RWPE2 (cell line): Measurements from ENCODE around the gene TRAPPC3.
A peak's percentile ranks its signal among the peaks of the same experiment; 100 is the strongest.
"Not testable (repeated sequence)": the region's sequence is repeated elsewhere in the genome, so short reads cannot be mapped to it uniquely, and the experiment has no call there.

Experiments
- ATAC-seq: fragments of 200-7000 bp; cut with Tn5 transposase; 3 replicates; pipeline ENCODE4 v1.9.1; 2021; ENCODE audit warnings: low read depth
- DNase-seq: peaks from one replicate; pipeline ENCODE4 v3.0.0-alpha.2; 2020; ENCODE audit warnings: low spot score
- H3K27ac ChIP-seq: fragments of 450-650 bp; 2 replicates; pipeline ENCODE4 v1.5.1; 2017; ENCODE audit warnings: mild to moderate bottlenecking; ENCODE audit not compliant: poor library complexity, severe bottlenecking
- H3K27me3 ChIP-seq: fragments of 250-450 bp; sonication (Bioruptor Pico); 2 replicates; pipeline ENCODE4 v1.5.1; 2021; ENCODE audit warnings: mild to moderate bottlenecking, moderate library complexity; ENCODE audit not compliant: insufficient read depth, poor library complexity, severe bottlenecking
- H3K36me3 ChIP-seq: fragments of 250-450 bp; sonication (Bioruptor Pico); 2 replicates; pipeline ENCODE4 v1.5.1; 2020; ENCODE audit warnings: low read depth, mild to moderate bottlenecking, moderate library complexity
- H3K4me1 ChIP-seq: fragments of 250-450 bp; sonication (Bioruptor Pico); 2 replicates; pipeline ENCODE4 v1.5.1; 2021; ENCODE audit warnings: mild to moderate bottlenecking, moderate library complexity; ENCODE audit not compliant: insufficient read depth, poor library complexity, severe bottlenecking
- H3K4me3 ChIP-seq: fragments of 250-450 bp; sonication (Bioruptor Pico); 2 replicates; pipeline ENCODE4 v1.5.1; 2021; ENCODE audit warnings: mild to moderate bottlenecking, moderate library complexity; ENCODE audit not compliant: severe bottlenecking
- H3K9me3 ChIP-seq: fragments of 250-450 bp; sonication (Bioruptor Pico); 2 replicates; pipeline ENCODE4 v1.5.1; 2021; ENCODE audit warnings: mild to moderate bottlenecking, moderate library complexity; ENCODE audit not compliant: severe bottlenecking
- TF ChIP-seq, protein P1 (sequence below): fragments of 450-650 bp; IDR thresholded peaks from one replicate; pipeline ENCODE4 v1.5.1; 2017; ENCODE audit warnings: mild to moderate bottlenecking, moderate library complexity; ENCODE audit not compliant: poor library complexity, severe bottlenecking

The TRAPPC3 gene

DNA sequence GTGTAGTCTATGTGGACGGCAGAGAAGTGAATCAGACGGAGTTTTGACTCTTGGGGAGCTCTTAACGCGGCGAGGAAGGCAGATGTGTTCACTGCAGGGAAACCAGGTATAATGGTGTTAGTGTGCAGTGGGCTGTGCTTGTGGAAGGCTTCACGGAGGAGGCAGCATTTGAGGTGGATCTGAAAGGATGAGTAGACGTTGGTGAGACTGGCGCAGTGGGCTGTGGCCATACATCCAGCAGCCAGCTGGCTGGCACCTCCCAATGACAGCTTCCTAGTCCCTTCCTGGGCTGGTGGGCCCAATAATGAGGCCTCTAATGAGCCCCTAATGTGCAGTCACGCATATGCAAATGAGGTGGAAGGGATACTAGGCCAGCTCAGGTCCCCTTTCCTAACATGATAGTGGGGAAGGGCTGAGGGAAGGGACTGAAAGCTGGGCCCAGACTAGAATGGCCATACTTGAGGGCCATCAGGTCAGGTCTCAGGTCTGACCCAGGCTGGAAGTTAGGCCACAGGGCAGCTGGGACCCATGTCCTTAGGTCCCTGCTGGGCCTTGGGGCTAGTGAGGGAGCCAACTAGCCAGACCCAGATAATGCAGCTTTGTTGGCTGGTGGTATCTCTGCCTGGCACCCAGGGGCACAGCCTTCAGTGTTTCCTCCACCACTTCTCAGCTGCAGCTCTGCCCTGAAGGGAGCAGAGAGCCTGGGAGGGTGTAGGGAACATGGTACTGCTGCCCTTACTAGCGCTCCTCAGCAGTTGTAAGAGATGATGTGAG lies 10.5 kb upstream of the TRAPPC3 start:
- H3K4me1 ChIP-seq: peaks cover 42% of the 10 kb centered on the region

DNA sequence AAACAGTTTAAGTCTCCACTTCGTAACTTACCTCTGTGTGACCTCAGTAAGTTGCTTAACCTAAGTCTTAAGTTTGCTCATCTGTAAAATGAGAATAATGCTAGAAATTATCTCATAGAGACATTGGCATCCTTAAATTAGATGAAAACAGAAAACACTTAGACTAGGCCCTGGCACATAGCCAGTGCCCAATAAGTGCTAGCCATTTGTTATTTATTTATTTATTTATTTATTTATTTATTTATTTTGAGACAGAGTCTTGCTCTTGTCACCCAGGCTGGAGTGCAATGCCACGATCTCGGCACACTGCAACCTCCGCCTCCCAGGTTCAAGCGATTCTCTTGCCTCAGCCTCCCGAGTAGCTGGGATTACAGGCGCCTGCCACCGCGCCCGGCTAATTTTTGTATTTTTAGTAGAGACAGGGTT lies 9.6 kb upstream of the TRAPPC3 start:
- not testable (repeated sequence) for H3K4me3 ChIP-seq, DNase-seq, H3K9me3 ChIP-seq, H3K27me3 ChIP-seq, ATAC-seq
- H3K36me3 ChIP-seq: peaks cover 35% of the 10 kb centered on the region
- H3K27ac ChIP-seq: peak overlapping the region; percentile 97
- H3K4me1 ChIP-seq: peaks cover 42% of the 10 kb centered on the region

More for the DNA sequence above, 10.5 kb upstream of the TRAPPC3 start:
- peak overlapping the region; percentile 97 for H3K27ac ChIP-seq
- H3K36me3 ChIP-seq: peaks cover 44% of the 10 kb centered on the region
- no peaks in the 10 kb centered on the region for H3K9me3 ChIP-seq
- no peak overlapping the region for H3K4me3 ChIP-seq
- H3K27me3 ChIP-seq: no peaks in the 10 kb centered on the region
- TF ChIP-seq, protein P1, sequence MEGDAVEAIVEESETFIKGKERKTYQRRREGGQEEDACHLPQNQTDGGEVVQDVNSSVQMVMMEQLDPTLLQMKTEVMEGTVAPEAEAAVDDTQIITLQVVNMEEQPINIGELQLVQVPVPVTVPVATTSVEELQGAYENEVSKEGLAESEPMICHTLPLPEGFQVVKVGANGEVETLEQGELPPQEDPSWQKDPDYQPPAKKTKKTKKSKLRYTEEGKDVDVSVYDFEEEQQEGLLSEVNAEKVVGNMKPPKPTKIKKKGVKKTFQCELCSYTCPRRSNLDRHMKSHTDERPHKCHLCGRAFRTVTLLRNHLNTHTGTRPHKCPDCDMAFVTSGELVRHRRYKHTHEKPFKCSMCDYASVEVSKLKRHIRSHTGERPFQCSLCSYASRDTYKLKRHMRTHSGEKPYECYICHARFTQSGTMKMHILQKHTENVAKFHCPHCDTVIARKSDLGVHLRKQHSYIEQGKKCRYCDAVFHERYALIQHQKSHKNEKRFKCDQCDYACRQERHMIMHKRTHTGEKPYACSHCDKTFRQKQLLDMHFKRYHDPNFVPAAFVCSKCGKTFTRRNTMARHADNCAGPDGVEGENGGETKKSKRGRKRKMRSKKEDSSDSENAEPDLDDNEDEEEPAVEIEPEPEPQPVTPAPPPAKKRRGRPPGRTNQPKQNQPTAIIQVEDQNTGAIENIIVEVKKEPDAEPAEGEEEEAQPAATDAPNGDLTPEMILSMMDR: no peak
- DNase-seq (no peak), ATAC-seq (no peak)

DNA sequence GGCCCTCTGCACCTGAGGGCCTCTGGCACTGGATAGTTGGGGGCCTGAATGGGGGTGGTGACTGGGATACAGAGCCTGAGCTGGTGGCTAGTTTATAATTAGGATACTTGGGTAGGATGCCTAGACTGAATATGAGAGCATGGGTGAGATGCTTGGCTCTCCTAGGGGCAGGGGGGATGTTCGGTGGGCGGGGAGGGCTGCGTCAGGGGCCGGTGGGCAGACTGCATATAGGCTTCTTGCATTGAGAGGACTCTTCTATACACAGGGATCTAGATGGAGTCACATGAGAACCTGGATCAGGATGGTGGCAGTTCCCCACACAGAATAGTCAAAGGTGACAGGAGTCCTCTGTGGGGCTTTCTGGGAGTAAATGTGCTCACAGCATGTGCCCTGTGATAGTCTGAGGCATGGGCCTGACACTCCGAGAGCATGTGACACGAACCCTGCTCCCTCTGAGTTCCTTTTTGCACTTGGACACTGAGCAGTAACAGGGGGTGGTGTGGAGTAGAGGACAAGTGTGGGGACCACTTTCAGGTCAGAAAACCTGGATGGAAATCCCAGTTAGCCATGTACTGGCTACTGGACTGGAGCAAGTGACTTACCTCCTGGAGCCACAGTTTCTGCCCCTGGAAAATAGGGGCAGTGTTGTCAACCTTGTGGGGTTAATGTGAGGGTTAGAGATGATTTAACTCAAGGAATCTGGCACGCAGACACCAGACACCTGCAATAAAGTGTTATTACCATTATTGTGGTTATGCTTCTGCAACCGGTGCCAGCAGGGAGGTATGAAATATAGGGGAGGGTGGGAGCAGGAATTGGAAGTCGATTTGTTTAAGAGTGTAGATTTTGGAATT lies 8.9 kb upstream of the TRAPPC3 start:
- TF ChIP-seq, protein P1: no peak
- H3K27ac ChIP-seq: peak overlapping the region; percentile 97
- no peaks in the 10 kb centered on the region for H3K9me3 ChIP-seq
- peak overlapping the region; percentile 90 for H3K4me3 ChIP-seq
- DNase-seq (no peak), ATAC-seq (no peak)
- no peaks in the 10 kb centered on the region for H3K27me3 ChIP-seq
- H3K36me3 ChIP-seq: peaks cover 31% of the 10 kb centered on the region
- peaks cover 40% of the 10 kb centered on the region for H3K4me1 ChIP-seq

DNA sequence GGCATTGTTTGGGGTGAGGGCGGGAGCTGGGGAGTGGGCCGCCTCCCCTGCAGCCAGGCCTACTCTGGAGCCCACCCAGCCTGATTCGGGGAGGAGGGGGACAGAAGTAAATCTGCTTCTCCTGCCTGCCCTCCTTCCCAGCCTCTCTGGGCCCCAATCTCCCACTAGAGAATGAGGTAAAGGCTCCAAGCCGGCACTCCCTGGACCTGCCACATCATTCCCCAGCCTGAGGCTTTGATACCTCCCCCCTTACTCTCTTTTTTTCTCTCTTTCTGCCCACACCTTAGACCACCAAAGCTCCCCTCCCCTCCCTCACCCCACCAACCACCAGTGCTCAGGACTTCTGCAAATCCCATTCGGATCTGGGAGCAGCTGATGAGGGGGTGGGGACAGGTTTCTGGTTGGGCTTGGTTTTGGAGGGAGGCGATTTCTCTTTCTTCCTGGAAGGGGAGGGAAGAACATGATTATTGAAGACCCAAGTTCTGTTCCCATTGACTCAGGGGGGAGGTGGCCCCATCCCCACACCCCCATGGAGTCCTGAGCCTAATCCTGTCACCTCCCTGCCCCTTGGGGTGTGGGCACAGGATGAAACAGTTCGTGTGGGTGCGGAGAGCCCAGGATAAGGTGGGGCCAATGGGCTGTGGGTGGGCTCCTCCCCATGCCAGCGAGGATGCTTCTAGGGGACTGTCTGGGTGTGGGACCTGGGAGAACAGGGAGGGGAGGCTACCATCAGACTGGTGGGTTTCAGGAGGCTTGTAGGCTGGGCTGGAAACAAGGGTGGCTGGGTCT lies 8.0 kb upstream of the TRAPPC3 start:
- peaks cover 31% of the 10 kb centered on the region for H3K4me1 ChIP-seq
- TF ChIP-seq, protein P1: no peak
- H3K9me3 ChIP-seq: no peaks in the 10 kb centered on the region
- peaks cover 22% of the 10 kb centered on the region for H3K36me3 ChIP-seq
- H3K27ac ChIP-seq: peak overlapping the region; percentile 97
- no peaks in the 10 kb centered on the region for H3K27me3 ChIP-seq
- DNase-seq: no peak
- ATAC-seq: no peak
- peak overlapping the region; percentile 90 for H3K4me3 ChIP-seq
